GM19351 (cell line): ENCODE measurements around the gene ADIPOR2.
A peak's percentile ranks its signal among the peaks of the same experiment; 100 is the strongest.

ENCODE experiments used
- ATAC-seq: cut with Tn5 transposase; IDR thresholded peaks from one replicate; pipeline ENCODE4 v1.9.1; 2021; ENCODE audit warnings: mild to moderate bottlenecking, moderate library complexity; ENCODE audit not compliant: unreplicated experiment

Gene ADIPOR2

GRCh38 chr12:1797011-1797901 is 106.4 kb downstream of the ADIPOR2 start:
- ATAC-seq, result peak; percentile 11

DNA sequence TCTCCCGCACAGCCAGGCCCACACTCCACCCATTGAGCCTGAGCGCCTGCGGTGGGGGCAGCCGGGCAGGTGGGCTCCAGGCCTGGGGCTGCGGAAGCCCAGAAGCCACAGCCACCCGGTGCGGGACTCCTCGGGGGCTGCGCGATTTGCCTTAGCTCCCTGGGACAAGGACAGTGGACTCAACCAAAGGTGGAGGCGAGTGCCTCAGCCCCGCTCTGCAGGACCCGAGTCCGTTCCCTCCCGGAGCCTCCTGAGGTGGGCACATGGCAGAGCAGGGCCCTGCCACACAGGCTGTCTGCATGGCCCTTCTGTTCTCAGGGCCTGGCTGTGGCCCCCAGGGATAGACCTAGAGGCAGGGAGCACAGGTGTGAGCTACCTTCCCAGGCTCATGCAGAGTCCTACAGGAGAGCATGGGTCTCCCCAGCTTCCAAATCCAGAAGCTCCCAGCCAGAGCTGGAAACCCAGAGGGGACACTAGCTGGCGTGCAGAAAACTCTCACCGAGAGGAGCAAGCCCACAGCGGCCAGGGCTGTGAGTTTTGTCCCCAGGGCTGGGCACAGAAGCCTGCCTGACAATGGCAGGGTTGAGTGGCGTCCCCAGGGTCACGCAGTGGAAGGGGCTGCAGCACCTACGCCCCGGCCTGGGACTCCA is 107.2 kb downstream of the ADIPOR2 start:
- ATAC-seq, result no peak

DNA sequence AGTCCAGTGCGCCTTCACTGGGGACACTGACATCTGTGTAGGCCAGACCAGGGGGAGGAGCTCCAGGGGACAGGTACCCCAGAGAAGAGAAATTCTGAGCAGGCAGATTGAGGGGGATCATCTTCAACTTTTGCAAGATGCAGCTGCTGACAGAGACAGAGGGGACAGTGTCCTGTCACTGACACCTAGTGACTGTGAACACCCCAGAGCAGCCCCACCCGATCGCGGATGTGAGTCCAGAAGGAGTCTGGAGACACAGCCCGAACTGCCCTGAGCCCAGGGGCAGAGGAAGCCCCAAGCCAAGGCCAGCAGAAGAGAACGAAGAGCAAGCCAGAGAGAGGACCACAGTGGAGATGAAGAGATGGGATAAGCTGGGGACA is 107.8 kb downstream of the ADIPOR2 start:
- ATAC-seq, result no peak

- no peak for ATAC-seq
These were observed 108.4 kb downstream of the ADIPOR2 start for GRCh38 chr12:1799051-1799881.

- ATAC-seq, result no peak
These were observed 109.1 kb downstream of the ADIPOR2 start for GRCh38 chr12:1799882-1800400.

DNA sequence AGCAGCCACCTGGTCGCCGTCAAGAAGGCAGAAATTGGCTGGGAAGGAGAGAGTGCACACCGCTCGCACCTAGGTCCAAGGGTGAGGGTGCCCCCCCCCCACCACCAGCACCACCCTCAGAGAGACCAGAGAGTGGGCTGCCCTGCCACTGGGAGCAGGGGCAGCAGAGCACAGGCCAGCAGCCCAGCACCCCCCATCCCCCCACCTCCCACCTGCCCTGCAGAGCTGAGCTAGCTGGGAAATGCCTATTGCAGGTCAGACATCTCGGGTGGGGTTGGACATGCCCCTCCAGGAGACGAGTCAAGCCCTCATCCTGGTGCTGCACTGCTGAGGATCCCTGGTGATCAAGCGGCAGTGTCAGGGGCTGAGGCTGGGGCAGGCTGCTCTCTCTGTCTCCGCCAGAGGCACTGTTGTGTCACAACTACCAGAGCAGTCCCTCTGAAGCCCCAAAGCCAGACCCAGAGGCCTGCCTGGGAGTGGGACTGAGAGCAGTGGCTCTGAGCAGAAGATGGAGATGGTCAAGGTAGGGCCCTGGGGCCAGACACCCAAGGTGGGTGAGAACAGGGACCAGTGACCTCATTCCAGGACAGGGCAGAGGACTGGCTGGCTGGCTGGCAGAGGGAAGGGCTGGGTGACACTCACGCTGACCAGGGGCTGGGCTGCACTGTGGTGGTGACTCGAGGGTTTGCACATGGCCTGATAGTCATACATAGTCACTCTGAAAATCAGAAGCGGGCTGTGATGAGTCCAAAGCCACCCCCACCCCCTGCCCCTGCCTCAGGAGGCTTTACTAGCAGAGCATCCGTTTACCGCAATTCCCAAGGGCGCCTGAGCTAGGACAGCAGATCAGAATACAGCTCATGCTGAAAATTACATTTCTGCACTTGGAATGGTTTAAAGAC is 109.8 kb downstream of the ADIPOR2 start:
- ATAC-seq, result peak; percentile 35

DNA sequence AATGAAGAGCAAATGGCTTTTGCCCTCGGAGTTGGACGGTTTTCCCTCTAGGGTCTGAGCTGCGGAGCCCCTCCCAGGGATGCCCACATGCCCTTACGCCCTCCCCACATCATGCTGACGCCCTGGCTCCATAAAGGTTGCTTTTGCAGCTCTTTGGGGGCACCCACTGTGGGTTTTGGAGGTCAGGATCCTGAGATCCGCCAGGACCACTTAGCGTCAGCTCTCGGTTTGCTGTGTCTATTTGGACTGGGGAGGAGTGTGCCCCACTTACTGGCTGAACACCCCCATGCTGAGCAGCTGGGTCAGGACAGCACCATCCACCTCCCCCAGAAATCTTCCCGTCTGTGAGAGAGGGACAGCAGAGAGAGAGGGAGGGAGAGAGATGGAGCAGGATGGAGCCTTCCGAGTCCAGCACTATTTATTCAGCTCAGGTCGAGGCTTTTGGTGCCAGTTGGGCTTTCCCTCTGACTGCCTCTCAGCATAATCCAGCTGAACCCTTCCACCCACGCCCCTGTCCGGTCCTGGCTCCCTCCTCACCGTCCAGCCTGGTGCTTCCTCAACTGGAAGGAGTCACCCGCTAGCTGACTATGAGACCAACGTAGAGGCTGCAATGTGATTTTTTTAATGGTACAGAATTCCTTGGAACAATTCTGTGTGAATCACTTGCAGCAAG is 110.6 kb downstream of the ADIPOR2 start:
- ATAC-seq, result no peak

DNA sequence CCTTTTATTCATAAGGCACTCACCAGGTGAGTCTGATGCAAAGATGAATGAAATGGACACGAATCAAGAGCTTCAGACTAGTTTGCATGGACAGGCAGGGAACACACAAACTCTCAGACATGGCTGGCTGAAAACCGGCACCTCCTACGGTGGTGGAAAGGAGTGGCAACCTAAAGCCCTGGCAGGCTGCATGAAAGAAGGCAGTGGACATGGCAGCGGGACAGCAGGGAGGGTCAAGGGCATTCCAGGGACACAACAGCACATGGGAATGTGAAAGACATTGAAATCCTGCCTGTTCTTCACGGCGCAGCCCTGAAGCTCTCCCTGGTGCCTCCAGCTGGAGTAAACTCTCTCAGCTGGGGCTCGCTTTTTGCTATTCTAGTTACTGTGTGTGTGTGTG is 112.9 kb downstream of the ADIPOR2 start:
- no peak for ATAC-seq

DNA sequence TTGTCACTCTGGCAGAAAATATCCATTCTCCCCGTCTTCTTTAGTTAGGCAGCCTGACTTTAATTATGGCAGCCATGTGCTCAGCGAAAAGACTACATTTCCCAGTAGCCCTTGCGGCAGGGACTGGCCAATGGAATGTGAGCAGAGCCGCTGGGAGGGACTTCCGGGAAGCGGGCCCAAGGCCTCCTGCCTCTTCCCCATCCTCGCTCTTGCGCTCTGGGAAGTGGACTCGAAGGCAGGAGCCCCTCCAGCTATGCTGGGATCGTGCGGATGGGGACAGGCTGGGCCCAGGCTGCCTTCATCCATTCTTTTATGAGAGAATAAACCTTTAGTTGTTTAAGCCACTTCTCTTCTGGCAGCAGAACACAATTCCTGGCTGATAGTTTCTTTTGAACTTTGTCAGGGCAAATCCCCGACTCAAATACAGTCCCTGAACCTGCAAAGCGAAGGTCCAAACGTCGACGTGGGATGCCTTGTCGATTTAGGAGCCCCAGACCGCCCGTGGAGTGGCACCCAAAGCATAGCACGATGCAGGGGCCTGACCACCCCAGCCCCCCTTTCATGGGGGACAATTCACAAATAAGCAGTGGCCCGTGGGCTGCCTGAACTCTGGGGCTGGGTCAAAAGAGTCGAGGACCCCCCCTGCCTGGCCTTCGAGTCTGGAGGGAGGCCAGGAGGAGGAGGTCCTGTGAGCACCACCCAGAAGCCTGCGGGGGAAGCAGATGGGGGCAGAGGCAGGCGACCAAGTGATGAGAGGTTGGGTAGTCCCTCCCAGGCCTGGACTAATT is 113.9 kb downstream of the ADIPOR2 start:
- peak; percentile 83 for ATAC-seq

DNA sequence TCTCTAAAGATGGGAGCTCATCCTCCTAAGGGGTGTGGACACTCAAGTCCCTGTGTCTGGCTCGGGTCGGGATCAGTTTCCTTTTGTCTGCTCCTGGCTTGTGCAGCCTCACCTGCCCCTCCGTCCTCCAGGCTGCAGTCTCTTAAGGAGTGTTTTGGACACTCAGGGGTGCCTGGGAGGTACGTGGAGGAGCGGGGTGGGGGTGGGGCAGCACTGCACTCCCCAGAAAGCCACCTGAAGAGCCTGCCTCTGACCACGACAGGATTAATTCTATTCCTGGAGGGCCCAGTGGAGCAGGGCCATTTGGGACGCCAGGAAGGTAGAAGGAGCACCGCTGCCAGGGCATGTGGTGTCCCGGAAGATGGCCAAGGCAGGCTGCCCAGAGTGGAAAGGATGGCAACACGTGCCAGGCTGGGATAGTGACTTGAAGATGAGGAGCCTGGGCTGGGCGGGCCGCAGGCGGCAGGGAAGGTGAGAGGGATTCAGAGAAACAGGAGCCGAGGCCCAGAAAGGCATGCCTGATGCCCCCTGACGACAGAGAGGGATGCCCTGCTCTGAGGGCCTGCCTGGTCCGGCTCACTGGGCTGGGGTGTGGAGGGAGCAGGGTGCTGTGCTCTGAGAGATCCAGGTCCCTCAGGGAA is 114.7 kb downstream of the ADIPOR2 start:
- no peak for ATAC-seq

- no peak for ATAC-seq
These were observed 115.6 kb downstream of the ADIPOR2 start for GRCh38 chr12:1806301-1807086.

- no peak for ATAC-seq
These were observed 116.4 kb downstream of the ADIPOR2 start for GRCh38 chr12:1807087-1807860.

GRCh38 chr12:1808036-1808797 is 117.3 kb downstream of the ADIPOR2 start:
- no peak for ATAC-seq

DNA sequence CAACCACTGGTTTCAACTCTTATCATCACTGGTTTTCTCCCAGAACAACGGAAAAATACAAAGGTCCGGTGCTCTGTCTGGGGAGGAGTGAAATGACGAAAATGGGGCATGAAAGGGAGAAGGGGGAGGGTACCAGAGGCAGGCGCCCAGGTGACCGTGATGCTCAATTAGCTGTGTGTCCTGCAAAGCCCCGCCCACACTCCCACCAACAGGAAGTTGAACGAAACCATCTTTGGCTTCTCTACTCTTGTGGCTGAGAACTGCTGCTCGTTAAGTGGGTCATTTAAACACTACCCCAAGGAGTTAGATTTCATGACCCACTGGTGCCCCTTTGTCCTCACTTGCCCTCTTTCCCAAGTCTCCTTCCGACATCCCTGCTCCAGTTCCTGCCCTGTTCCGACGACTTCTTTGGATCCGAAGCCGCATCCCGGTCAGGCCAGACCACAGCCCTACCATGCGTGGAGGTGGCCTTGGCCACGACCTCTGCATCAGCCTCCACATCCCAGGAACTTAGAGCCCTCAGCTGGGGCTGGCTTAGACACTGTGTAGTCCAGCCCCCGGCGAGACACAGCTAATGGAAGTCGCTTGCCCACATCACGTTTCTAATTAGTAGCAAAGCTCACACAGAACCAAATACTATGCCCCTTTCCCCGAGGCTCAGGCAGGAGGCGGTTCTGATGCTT is 118.1 kb downstream of the ADIPOR2 start:
- no peak for ATAC-seq

- no peak for ATAC-seq
These were observed 118.8 kb downstream of the ADIPOR2 start for GRCh38 chr12:1809591-1810190.
